GM19397 (cell line): Measurements from ENCODE around the gene DAZAP1.

ENCODE experiments used
- ATAC-seq: cut with Tn5 transposase; IDR thresholded peaks from one replicate; pipeline ENCODE4 v1.9.1; 2021; ENCODE audit warnings: mild to moderate bottlenecking, moderate library complexity; ENCODE audit not compliant: unreplicated experiment

The DAZAP1 gene

GRCh38 chr19:1407528-1408299 lies at the start of gene DAZAP1:
Gene DAZAP1, plus strand, starts transcription at chr19:1407586. Its CDS starts 188 bp downstream, at chr19:1407774.
- no peak for ATAC-seq

- ATAC-seq = no peak
These were observed 47.1 kb upstream of the DAZAP1 start for GRCh38 chr19:1360126-1360817.

- no peak for ATAC-seq
These were observed 46.4 kb upstream of the DAZAP1 start for GRCh38 chr19:1360818-1361461.

- ATAC-seq = no peak
These were observed 45.6 kb upstream of the DAZAP1 start for GRCh38 chr19:1361601-1362386.

- ATAC-seq = no peak
These were observed 44.8 kb upstream of the DAZAP1 start for GRCh38 chr19:1362387-1363257.

- ATAC-seq = no peak
These were observed 43.8 kb upstream of the DAZAP1 start for GRCh38 chr19:1363599-1363998.

- no peak for ATAC-seq
These were observed 43.2 kb upstream of the DAZAP1 start for GRCh38 chr19:1364070-1364704.

GRCh38 chr19:1365319-1366269 lies 41.8 kb upstream of the DAZAP1 start:
- no peak for ATAC-seq

GRCh38 chr19:1366296-1366695 lies 41.1 kb upstream of the DAZAP1 start:
- ATAC-seq = no peak

- ATAC-seq = no peak
These were observed 40.2 kb upstream of the DAZAP1 start for GRCh38 chr19:1366899-1367870.

GRCh38 chr19:1369214-1369805 lies 38.1 kb upstream of the DAZAP1 start:
- no peak for ATAC-seq

GRCh38 chr19:1370579-1371361 lies 36.6 kb upstream of the DAZAP1 start:
- ATAC-seq = no peak

- no peak for ATAC-seq
These were observed 34.3 kb upstream of the DAZAP1 start for GRCh38 chr19:1373042-1373533.

- no peak for ATAC-seq
These were observed 33.7 kb upstream of the DAZAP1 start for GRCh38 chr19:1373534-1374249.

GRCh38 chr19:1374250-1374577 lies 33.2 kb upstream of the DAZAP1 start:
- ATAC-seq = no peak

GRCh38 chr19:1376415-1376805 lies 31.0 kb upstream of the DAZAP1 start:
- ATAC-seq = no peak
